NCI-H2227 (cell line): ENCODE results near the gene CDC42BPG.
A peak's percentile ranks its signal among the peaks of the same experiment; 100 is the strongest.

Source experiments
- DNase-seq: peaks from one replicate; lab custom pipeline; 2025; ENCODE audit not compliant: unreplicated experiment; lab: John Stamatoyannopoulos, UW

Gene CDC42BPG

DNA sequence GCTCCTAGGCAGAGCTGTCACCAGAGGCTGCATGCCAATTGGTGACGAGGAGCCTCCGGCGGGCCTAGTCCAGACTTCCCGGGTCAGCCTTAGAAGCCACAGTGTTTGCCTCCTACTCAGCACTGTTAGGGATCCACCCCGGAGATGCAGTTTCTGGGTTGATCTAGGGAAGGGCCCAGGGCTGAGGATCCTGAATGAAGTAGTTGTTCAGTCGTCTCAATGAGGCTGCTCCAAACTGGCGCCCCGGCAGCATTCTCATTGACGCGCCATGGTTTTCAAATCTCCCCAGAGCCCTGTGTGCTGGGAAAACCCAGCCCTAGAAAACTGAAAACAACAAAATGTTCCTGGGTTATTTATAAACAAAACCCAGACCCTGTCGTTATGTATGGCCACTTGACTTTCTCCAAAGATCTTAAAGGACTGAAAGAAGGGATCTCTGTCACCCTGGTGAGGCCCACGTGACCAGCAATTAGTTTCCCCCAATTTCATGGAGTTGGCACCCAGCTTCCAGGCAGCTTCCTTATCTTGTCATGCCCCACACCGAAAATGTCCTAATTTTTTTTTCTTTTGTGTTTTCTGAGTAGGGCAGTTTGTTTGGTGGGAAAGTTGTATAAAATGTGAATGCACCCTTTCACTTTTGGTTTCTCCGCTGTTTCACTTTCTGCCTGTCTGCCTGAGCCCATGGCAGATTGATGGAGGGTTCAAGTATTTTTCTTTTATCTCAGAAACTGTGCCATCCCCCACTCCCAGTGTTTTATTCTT is 36.0 kb upstream of the CDC42BPG start:
- no peak for DNase-seq

DNA sequence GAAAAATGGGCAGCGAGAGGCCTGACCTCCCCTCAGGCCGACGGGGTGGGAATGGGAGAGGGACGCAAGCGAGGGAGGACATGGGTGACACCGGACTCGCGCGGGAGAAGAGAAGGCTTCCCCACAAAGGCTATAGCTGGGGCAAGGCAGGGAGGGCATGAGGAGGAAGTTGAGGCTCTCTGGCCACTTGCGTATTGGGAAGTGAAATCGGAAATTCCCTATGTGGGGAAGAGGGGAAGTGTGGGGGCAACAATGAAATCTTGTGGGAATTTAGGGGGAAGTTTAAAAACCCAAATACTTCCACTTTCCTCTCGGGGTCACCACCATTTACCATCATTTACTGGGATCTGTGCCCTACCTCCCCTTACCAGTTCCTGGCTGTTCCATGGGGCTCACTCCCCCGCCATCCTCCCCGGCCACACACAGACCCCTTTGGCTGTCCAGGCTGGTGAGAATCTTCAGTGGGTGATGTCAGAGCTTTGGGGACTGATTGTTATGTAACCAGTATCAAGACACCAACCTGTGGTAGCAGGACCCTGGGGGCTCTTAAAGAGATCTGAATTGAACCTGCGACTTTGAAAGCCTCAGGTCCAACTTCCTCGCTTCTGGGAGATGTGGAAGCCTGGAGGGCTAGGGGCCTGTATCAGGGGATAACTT is 34.9 kb upstream of the CDC42BPG start:
- DNase-seq, result no peak

DNA sequence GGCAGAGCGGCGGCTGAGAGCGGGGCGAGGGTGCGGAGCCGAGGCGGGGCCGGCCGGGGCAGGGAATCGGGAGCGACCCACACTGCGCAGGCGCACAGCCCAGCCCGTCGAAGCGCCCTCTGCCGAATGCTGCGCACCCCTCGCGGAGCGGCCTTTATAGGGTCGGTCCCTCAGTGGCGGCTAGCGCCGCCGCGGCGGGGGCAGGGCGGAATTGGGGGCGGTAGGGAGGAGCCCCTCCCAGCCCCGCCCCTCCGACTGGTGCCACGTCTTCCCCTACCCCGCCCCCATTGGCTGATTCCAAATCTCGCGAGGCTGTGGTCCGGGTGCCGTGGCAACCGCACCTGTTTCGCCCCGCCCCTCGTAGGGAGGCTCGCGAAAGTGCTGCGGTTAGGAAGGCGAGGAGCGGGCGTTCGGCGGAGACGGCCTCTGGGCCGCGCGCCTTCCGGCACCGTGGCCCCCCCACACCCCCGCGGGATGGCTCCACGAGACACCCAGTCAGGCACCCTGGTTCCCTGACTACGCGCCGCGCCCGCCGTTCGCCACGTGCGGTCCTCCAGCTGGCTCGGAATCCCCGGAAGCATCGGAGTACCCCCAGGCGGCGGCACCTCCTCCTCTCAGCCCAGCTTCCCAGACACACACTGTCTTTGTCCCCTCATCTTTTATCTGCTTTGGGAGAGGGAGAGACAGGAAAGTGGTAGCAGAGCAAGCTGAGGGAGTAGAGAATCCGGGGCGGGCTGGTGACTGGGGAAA is 34.2 kb upstream of the CDC42BPG start, which contains the start of gene EHD1:
Gene EHD1, minus strand, starts transcription at position 128 of the 750 bp plus-strand sequence. CDS start 157 bp downstream, outside the sequence.
- peak; percentile 100 for DNase-seq

DNA sequence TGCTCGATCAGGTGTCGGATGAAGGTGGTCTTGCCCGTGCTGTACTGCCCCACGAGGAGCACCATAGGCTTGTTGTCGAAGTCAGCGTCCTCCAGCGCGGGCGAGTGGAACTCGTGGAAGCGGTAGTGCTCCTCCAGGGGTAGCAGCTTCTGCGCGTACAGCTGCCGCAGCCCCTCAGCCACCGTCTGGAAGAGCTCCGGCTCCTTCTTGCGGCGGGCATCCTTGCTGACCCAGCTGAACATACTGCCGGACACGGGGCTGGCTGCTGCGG is 33.7 kb upstream of the CDC42BPG start:
- peak; percentile 79 for DNase-seq

DNA sequence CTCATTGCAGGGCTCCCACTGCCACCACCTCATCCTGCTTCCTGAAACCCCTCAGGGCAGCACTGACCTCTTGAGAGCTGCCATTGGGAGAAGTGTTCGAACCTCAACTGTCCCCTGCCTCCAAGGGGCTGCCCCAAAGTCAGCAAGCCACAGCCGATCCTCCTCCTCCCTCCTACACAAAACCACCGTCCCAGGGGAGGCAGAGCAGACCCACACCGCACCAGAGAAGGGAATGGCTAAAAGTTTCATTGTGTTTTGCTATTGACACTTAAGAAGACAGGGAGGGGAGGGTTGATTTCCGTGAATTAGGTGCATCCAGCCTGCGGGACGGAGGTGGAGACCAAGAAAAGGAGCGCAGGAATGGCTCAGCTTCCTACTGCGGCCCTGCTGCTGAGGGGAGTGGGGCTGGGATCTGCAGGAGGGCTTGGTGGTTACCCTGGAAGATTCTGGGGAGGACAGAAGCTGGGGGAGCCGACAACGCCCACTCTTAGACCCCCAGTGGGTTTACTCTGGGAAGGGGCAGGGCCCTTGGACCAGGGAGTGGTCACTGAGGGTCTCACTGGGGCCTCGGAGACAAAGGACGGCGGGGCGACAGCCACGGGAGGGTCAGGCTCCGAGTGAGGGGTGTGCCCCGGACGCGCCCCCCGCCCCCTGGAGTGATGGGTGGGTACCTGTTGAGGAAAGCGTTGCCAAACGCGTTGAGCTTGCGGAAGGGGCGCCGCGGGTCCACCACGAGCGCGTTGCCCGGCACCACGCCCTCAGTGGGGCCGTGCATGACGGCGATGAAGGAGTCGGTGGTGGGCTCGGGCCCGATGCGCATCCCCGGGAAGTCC is 33.2 kb upstream of the CDC42BPG start:
- DNase-seq, result no peak

DNA sequence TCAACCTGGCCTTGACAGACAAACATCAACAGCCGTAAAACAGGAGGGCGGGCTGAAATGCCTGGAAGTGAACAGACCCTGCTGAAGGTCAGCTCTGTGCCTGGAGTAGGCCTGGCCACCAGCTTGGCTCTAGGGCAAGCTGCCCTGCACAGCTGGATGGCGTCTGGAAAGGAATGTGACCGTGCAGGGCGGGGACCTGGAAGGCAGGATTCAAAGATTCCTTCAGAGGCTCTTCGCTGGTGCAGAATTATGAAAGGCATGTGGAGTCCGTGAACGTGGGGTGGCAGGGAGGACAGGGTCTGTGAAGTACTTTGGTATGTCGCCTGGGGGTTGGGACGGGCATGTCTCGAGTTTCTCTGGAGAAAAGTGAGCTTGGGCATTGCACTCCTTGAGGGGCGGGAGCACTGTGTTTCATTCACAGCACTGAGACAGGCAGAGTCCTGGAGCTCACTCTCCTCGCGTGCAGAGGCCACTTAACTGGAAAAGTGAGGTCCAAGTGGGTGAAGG is 32.4 kb upstream of the CDC42BPG start:
- no peak for DNase-seq

DNA sequence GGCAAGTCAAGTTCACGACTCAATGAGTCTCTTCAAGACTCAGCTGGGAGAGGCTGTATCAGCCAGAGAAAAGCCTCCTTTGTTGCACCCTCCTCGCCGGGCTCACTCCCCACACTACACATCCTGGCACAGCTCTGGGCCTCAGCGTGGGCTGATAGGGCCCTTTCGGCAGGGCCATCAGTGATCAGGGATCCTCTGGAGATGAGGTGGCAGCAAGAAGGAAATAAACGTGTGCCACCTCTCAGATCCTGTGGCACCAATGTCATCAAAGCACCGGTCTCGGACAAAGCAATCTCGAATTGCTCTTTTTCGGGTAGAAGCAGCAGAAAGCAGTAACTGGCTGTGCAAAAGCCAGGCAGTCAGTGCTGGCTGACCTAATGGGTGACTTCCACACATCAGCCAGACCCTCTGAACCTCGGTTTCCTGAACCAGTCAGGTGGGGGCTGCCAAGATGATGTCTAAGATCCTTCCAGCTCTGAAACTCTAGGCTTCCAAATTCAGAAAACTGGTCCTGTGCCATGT is 31.8 kb upstream of the CDC42BPG start:
- DNase-seq, result no peak

DNA sequence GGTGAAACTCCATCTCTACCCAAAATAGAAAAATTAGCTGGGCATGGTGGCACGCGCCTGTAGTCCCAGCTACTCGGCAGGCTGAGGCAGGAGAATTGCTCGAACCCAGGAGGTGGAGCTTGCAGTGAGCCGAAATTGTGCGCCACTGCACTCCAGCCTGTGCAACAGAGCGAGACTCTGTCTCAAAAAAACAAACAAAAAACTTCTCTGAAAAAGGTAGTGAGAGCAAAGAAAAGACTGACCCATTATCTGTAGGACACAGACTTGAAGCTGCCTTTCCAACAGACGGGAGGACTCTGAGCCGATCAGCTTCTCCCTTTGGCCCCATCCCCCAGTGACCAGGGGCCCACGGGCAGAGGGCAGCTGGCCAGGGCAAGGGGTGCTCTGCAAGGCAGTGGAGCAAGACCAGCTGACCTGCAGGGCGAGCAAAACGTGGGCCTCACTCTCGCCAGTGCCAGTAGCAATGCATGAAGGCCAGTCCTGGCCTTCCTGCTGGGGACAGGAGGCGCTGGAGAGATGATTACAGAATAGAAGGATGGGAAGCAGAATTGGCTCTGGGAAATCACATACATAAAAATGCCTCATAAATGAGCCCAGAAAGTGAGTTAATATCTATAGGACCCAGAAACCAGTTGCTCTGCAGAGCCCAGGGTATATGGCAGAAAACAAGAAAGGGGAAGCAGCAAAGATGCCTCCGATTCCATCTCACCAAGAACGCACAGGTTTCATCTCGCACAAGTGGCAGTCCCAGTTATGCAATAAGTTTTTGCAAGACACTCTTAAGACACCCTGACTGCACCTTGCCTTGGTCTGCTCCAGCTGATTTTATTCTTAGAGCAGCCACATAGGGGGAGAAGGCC is 31.1 kb upstream of the CDC42BPG start:
- DNase-seq, result no peak

DNA sequence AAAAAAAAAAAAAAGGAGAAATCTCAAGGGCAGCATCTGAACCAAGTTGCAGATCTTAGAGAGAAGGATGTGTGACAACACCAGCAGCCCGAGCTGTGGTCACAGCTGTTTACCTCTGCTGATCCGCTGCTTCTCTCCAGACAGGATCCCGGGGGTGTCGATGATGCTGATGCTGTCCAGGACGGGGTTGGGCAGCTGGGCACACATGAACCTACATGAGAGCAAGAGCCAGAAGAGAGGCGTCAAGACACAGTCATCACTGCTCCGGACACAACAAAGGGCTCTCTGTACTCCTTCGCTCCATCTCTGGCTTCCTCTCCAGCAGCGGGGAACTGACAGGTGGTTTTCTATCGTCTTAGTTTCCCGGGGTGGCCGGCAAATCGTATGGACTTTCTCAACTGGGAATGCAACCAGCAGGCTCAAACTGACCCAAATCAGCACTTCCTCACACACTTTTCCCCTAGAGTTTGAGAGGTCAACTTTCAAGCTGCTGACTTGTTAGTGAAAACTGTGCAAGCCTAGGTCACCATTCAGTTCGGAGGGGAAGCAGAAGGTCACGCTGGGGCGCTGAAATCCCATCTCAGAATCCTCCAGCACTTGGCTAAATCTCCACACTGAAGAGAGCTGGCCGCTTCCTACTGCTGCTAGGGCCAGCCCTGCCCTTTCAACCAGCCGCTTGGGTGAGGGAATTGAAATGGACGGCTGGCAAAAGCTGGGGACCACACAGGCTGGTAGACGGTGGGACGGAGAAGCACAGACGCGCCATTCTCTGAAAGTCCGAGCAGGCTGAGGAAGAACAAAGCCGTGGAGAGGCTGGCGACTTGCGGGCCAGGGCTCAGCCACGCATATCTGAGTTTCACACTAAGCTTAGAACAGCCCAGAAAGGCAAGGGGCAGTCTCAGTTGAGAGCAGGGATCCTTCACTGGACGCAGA is 30.1 kb upstream of the CDC42BPG start:
- no peak for DNase-seq

DNA sequence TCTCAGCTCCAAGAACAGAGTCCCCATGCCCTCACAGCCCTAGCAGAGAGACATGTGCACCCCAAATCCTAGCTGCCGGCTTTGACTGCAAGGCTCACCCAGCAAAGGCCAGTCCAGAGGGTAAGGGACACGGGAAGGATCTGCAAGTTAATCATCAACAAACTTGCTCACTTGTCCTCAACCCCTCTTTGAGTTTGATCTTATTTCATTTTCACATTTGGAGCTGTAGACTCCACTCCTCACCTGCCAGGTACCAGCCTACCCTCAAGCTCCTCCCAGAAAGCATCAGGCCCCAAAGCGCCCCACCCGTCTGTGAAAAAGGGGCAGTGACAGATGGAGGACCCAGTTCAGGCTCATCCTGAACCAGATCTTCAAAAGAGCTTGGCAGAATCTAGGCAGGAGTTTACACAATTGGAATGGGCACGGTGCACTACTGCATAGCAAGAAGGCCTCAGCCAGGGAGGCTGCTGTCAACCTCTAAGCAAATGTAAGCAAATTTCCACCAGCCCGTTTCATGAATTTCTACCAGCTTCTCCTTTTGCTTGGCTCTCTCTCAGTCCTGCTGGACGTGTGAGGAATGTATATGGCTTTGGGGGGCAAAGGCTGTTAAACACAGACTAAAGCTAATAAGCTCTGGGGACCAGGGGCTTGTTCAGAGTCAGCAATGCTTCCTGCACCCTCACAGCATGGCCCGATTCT is 28.5 kb upstream of the CDC42BPG start:
- DNase-seq, result no peak

DNA sequence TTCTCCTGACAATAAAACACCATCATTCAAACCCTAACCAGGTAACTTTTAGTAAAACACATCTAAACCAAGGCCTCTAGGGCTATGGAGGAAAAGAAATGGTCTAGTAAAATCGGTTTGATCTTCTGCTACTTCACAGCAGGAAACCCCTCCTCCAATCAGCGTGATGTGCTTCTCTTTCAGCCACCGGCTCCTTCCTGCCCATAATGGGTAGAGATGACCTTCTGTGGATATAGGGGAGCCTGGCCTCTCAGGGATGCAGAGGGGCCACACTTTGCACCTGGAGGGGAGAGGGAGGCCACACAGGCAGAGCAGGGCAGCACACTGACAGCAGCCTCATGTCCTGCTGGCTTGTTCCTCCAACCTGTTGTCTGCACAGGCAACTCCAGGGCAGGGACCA is 27.0 kb upstream of the CDC42BPG start:
- no peak for DNase-seq

DNA sequence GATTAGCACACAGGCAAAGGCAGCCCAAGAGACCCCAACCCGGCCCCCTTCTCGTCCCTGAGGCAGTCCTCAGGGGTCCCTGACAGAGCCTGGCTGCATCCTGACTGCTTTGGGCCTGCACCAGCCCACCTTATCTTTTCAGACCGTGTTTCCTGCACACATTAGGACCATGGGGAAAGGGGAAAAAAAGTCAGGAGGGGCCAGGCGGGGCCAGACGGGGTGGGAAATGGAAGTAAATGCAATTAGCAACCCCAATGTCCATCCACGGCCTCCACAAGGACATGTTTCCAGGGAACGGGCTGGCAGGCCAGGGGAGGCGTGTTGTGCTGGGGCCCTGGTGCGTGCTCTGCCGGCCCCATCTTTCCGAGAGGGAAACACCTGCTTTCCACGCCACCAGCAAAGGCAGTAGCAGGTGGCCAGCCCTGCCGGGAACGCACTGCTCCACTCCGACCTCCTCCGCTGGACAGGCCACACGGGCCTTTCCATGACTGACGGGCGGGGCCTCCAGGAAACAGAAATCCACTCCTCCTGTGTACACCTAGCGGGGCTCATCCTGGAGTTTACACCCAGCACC is 26.5 kb upstream of the CDC42BPG start:
- no peak for DNase-seq

DNA sequence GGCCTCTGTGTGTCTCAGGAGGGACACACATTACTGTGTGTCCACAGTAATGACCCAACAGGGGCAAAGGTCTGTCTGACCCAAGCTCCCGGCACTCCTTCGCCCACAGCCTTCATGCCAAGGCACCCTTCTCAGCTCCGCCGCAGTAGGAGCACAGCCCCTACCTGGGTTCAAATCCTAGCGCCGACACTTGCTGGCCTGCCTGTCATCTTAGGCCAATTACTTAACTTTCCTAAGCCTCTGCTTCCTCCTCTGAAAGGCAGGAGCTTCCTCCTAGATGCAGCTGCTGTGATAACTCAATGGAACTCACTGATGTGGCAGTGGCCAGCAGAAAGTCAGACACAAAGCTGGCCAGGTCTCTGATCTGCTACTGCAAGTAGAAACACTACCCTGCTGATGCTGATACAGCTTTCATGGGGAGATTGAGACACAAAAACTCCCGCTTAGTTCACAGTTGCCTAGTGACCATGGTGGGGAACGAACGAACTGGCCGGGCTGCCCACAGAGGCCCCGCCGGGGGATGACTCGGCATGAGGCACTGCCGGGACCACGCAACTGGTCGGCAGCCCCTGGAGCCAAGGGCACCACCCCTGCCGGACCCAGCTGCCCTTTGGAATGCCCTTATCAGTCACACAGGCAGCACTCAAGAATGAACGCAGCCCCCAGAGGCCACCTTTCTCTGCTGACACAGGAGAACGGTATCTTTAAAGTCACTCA is 25.9 kb upstream of the CDC42BPG start:
- DNase-seq, result no peak

DNA sequence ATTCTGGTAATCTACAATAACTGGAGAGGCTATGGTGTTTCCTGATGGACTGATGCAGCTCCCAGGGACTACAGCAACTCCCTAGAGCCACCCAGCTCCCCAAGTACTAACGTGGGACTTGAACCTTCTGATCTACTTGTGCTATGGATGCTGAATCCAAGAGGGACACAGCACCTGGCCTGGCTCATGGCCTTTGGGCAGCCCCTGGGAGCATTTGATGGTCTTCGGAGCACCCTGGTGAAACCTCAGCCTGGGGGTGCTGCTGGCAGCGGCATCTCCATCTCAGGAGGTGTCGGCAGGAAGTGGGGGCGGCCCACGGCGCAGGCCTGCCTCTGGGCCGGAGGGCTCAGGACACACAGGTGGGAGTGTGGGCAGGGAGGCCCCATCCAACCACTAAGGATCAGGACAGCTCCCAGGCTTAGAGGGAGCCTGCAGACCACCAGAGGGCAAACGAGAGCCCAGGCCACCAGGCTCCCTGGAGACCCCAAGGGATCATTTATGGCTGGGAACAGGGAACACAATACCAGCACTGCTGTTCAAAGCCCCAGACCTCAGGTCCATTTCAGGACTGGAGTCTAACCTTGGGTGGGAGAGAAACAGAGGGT is 25.2 kb upstream of the CDC42BPG start:
- no peak for DNase-seq

DNA sequence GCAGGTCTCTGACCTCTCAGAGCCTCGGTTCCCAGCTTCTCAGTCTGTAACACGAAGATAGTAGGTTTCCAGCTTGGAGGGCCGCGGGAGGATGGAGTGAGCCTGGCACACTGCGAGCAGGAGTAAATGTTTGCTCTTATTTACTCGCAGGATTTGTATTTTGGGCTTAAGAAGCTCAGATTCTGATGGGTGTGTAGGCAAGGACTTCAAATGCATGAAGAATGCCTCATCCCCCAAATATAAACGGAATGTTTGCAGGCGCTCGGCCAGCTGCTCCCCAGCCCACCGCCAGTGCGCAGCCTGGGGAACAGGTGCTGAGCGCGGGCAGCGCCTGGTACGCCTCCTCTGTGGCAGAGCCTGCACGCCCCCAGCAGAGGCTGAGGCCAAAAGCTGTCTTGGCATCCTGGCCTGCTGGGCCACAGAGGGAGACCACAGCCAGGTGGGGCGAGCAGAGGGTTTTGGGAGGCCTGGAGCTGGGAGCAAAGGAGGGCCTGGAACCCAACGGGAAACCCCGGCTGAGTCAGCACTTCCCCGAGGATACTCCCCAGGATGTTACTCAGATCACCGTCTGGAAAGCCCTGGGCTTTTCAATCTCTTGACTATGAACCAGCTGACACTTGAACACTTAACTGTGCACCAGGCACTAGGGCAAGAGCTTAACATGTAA is 24.6 kb upstream of the CDC42BPG start:
- no peak for DNase-seq

DNA sequence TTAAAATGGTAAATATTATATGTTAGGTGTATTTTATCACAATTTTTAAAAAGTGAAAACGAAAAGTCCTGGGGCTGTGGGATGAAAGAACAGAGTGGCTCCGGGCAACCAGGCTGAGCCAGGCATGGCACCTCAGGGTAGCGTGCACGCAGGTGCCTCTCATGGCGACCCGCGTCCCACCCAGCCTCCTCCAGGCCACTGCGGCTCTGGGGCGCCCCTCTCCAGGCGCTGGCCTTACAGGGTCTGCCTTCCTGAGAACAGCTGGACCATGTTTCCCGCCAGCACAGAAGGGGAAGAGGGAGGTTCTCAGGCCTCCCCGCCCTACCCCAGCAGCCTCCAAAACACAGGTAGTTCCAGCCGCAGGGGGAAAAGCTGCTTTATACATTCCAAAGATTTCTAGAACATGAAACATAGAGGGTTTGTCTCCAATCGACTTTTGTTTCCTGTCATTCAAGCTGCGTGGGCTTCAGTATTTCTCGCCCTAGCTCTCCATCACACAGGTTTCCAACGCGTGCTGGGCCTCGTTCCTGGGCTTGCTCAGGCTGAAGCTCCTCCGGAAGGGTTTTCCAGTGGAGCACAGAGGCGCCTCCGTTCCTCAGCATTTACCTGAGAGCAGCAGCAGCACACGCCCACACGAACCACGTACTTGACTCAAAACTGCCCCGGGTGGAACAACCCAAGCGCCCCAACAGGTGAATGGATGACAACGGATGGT is 23.5 kb upstream of the CDC42BPG start:
- no peak for DNase-seq
